ENCODE data around the gene CAMTA1. TPM values are rescaled to one million over a fixed set of nuclear protein-coding genes. Genes with fewer than 3 reads are reported as not detected.

The CAMTA1 gene
- total and polyA plus RNA-seq, 9 of the 15 experiments (the other 6 are each of a cell fraction or from before 2014, with no cell fraction given), result 43.9 to 161 (median 65.9) TPM

GRCh38 chr1:7770997-7771822, 986.0 kb downstream of the CAMTA1 start, which contains the start of gene VAMP3 (continued):
- TF ChIP-seq SP2 (IDR thresholded peaks at IDR 0.05; ENCODE audit: extremely low read depth, low read depth, low read length, poor library complexity, severe bottlenecking) (no peak), ZC3H4 (CRISPR knock-in tag; IDR thresholded peaks at IDR 0.05; ENCODE audit: borderline replicate concordance) (no peak), ZNF639 (CRISPR knock-in tag; conservative IDR thresholded peaks at IDR 0.05 in 1 of 2, IDR thresholded peaks at IDR 0.05 in 1 of 2) (peak in 1 of 2 experiments; percentile 64; a peak in 1 of 4 replicates), EP300 (IDR thresholded peaks at IDR 0.05; ENCODE audit: low read length) (no peak; the same call in 1 of the 2 replicates), KLF16 (IDR thresholded peaks at IDR 0.05) (no peak), BRF1 (IDR thresholded peaks at IDR 0.05; ENCODE audit: borderline replicate concordance, extremely low read depth, insufficient read length) (no peak), PHF21A (IDR thresholded peaks at IDR 0.05; ENCODE audit: borderline replicate concordance, low read depth) (0 out of 2 replicates have a peak, but pooled peaks have one; percentile 9), EZH2 (IDR thresholded peaks at IDR 0.05; ENCODE audit: borderline replicate concordance, low read depth, low read length) (no peak), HBP1 (CRISPR knock-in tag; IDR thresholded peaks at IDR 0.05) (no peak), SAFB (IDR thresholded peaks at IDR 0.05; ENCODE audit: borderline replicate concordance, low read depth, low read length) (no peak), MYBL2 (IDR thresholded peaks at IDR 0.05; ENCODE audit: low read depth) (no peak), MYBL2 (CRISPR knock-in tag; IDR thresholded peaks at IDR 0.05; ENCODE audit: borderline replicate concordance) (no peak), CTCFL (IDR thresholded peaks at IDR 0.05; ENCODE audit: borderline replicate concordance, insufficient read depth, low read depth, low read length, poor library complexity, severe bottlenecking) (no peak), SRSF3 (IDR thresholded peaks at IDR 0.05; ENCODE audit: insufficient read depth, low read length) (no peak), BCOR (IDR thresholded peaks at IDR 0.05) (no peak), BRF2 (IDR thresholded peaks at IDR 0.05; ENCODE audit: borderline replicate concordance, insufficient read depth, insufficient read length) (no peak), FOXK1 (CRISPR knock-in tag; IDR thresholded peaks at IDR 0.05; ENCODE audit: borderline replicate concordance) (no peak), ZNF449 (CRISPR knock-in tag; IDR thresholded peaks at IDR 0.05) (no peak), CC2D1A (IDR thresholded peaks at IDR 0.05) (peak; percentile 77; the same call in 1 of the 2 replicates)
